ENCODE results near the gene TALDO1.

TALDO1 gene

DNA sequence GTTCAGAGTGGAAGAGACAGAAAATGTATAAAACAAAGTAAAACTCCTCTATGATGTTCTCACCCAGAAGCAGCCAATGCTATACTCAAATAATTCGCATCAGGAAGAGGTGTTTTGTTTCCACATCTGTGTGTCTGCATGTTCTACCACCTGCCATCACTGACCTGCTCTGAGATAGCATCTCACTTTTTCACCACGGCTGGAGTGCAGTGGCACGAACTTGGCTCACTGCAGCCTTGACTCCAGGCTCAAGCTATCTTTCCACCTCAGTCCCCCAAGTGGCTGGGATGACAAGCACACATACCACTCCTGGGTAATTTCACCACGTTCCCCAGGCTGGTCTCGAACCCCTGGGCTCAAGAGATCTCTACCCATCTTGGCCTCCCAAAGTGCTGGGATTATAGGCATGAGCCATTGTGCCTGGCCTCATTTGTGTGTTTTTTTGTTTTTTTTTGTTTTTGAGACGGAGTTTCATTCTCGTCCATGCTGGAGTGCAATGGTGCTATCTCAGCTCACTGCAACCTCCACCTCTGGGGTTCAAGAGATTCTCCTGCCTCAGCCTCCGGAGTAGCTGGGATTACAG is 14.4 kb downstream of the TALDO1 start:
- DNase-seq (ENCODE audit: low read depth): no peak
- no peak for TF ChIP-seq CTCF (conservative IDR thresholded peaks at IDR 0.05; ENCODE audit: low read depth, low read length)
- no peak overlapping the region for H3K4me3 ChIP-seq (ENCODE audit: low read length)

GRCh38 chr11:762421-763072 is 15.3 kb downstream of the TALDO1 start:
- TF ChIP-seq CTCF (conservative IDR thresholded peaks at IDR 0.05; ENCODE audit: low read depth, low read length): peak; percentile 30
- no peak overlapping the region for H3K4me3 ChIP-seq (ENCODE audit: low read length)
- no peak for DNase-seq (ENCODE audit: low read depth)

- no peak for DNase-seq (ENCODE audit: low read depth)
- no peak overlapping the region for H3K4me3 ChIP-seq (ENCODE audit: low read length)
- TF ChIP-seq CTCF (conservative IDR thresholded peaks at IDR 0.05; ENCODE audit: low read depth, low read length): no peak
Measured at GRCh38 chr11:763073-763463, 15.8 kb downstream of the TALDO1 start.

GRCh38 chr11:763549-764321 is 16.5 kb downstream of the TALDO1 start:
- DNase-seq (ENCODE audit: low read depth): no peak
- no peak for TF ChIP-seq CTCF (conservative IDR thresholded peaks at IDR 0.05; ENCODE audit: low read depth, low read length)
- no peak overlapping the region for H3K4me3 ChIP-seq (ENCODE audit: low read length)

GRCh38 chr11:764322-765024 is 17.2 kb downstream of the TALDO1 start:
- DNase-seq (ENCODE audit: low read depth): no peak
- no peak for TF ChIP-seq CTCF (conservative IDR thresholded peaks at IDR 0.05; ENCODE audit: low read depth, low read length)
- no peak overlapping the region for H3K4me3 ChIP-seq (ENCODE audit: low read length)

DNA sequence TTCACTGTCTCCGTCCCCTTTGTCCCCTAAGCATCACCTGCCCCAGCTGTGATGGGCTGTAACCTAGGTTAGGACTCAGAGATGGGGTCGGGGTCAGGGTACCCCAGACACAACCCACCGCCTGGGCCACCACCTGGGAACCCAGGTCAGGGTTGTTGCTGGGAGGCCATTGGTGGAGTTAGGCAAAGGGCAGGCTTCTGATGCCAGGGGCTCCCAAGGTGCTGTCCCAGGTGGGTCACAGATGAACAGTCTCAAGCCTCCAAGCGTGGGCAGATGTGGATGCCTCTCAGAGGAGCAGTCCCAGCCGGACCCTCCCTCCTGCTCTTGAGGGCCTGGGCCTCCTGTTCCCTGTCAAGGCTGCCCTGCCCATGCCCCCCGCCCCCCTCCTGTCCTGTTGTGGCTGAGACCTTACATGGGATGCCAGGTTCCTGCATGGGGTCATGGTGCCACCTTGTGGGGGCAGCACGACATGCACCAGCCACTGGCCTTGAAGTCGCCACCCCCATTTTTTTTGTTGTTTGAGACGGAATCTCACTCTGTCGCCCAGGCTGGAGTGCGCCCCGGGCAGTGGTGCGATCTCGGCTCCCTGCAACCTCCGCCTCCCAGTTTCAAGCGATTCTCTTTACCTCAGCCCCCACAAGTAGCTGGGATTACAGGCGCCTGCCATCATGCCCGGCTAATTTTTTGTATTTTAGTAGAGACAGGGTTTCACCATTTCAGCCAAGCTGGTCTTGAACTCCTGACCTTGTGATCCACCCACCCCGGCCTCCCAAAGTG is 17.9 kb downstream of the TALDO1 start:
- no peak overlapping the region for H3K4me3 ChIP-seq (ENCODE audit: low read length)
- peak; percentile 69 for TF ChIP-seq CTCF (conservative IDR thresholded peaks at IDR 0.05; ENCODE audit: low read depth, low read length)
- DNase-seq (ENCODE audit: low read depth): no peak
